ENCODE results near the gene VSIR. TPM values are rescaled to one million over a fixed set of nuclear protein-coding genes. Genes with fewer than 3 reads are reported as not detected.

Gene VSIR
- total RNA-seq, 1 donor from 2014 or later, result 2.9 TPM

- Mint-ChIP-seq H3K36me3 (ENCODE audit: low read depth, unreplicated experiment) (no peaks in the 10 kb centered on the region), H3K4me1 (ENCODE audit: low read depth, unreplicated experiment) (peaks cover 9% of the 10 kb centered on the region), H3K27ac (ENCODE audit: unreplicated experiment) (no peak overlapping the region), H3K27me3 (ENCODE audit: low read depth, unreplicated experiment) (peaks cover 52% of the 10 kb centered on the region), H3K4me3 (ENCODE audit: unreplicated experiment) (no peak overlapping the region), H3K9me3 (ENCODE audit: unreplicated experiment) (no peaks in the 10 kb centered on the region)
- Histone ChIP-seq H3K27me3 (ENCODE audit: insufficient read depth, low read length) (no peaks in the 10 kb centered on the region), H3K9me3 (ENCODE audit: insufficient read depth, low read depth, low read length) (no peaks in the 10 kb centered on the region), H4K20me1 (ENCODE audit: insufficient read depth, low read length) (no peaks in the 10 kb centered on the region), H3K9ac (ENCODE audit: low read length) (no peak overlapping the region), H2AFZ (ENCODE audit: low read depth, low read length) (no peak overlapping the region), H3K4me1 (ENCODE audit: insufficient read depth, low read length) (no peaks in the 10 kb centered on the region), H3K4me3 (ENCODE audit: insufficient read depth, low read depth, low read length) (no peak overlapping the region), H3K79me2 (ENCODE audit: insufficient read depth, low read length) (no peaks in the 10 kb centered on the region), H3K4me2 (ENCODE audit: low read length) (no peak overlapping the region), H3K27ac (ENCODE audit: low read depth, low read length) (no peak overlapping the region), H3K36me3 (ENCODE audit: insufficient read depth, low read length) (no peaks in the 10 kb centered on the region)
- FAIRE-seq, result no peak
- no peak for DNase-seq (ENCODE audit: low read depth)
- TF ChIP-seq EZH2 (IDR thresholded peaks at IDR 0.05; ENCODE audit: insufficient read depth, low read length), result no peak
These were observed 25.5 kb downstream of the VSIR start for GRCh38 chr10:71747551-71748523.

- Mint-ChIP-seq H3K4me1 (ENCODE audit: low read depth, unreplicated experiment) (peaks cover 7% of the 10 kb centered on the region), H3K27ac (ENCODE audit: unreplicated experiment) (no peak overlapping the region), H3K36me3 (ENCODE audit: low read depth, unreplicated experiment) (no peaks in the 10 kb centered on the region), H3K9me3 (ENCODE audit: unreplicated experiment) (peaks cover 4% of the 10 kb centered on the region), H3K4me3 (ENCODE audit: unreplicated experiment) (no peak overlapping the region), H3K27me3 (ENCODE audit: low read depth, unreplicated experiment) (peaks cover 54% of the 10 kb centered on the region)
- Histone ChIP-seq H3K27ac (ENCODE audit: low read depth, low read length) (no peak overlapping the region), H3K4me1 (ENCODE audit: insufficient read depth, low read length) (no peaks in the 10 kb centered on the region), H3K27me3 (ENCODE audit: insufficient read depth, low read length) (no peaks in the 10 kb centered on the region), H3K79me2 (ENCODE audit: insufficient read depth, low read length) (no peaks in the 10 kb centered on the region), H3K36me3 (ENCODE audit: insufficient read depth, low read length) (no peaks in the 10 kb centered on the region), H3K4me2 (ENCODE audit: low read length) (no peak overlapping the region), H3K9me3 (ENCODE audit: insufficient read depth, low read depth, low read length) (peaks cover 3% of the 10 kb centered on the region), H3K4me3 (ENCODE audit: insufficient read depth, low read depth, low read length) (no peak overlapping the region), H4K20me1 (ENCODE audit: insufficient read depth, low read length) (no peaks in the 10 kb centered on the region), H2AFZ (ENCODE audit: low read depth, low read length) (no peak overlapping the region), H3K9ac (ENCODE audit: low read length) (no peak overlapping the region)
- no peak for DNase-seq (ENCODE audit: low read depth)
- FAIRE-seq, result no peak
- TF ChIP-seq EZH2 (IDR thresholded peaks at IDR 0.05; ENCODE audit: insufficient read depth, low read length) (no peak), CTCF (IDR thresholded peaks at IDR 0.05; ENCODE audit: insufficient read depth, low read depth, low read length) (no peak)
These were observed 26.2 kb downstream of the VSIR start for GRCh38 chr10:71747039-71747531.

GRCh38 chr10:71746344-71747037, 26.8 kb downstream of the VSIR start:
- no peaks in the 10 kb centered on the region for H3K4me1 ChIP-seq (ENCODE audit: insufficient read depth, low read length)
- Mint-ChIP-seq H3K36me3 (ENCODE audit: low read depth, unreplicated experiment) (no peaks in the 10 kb centered on the region), H3K4me3 (ENCODE audit: unreplicated experiment) (no peak overlapping the region), H3K4me1 (ENCODE audit: low read depth, unreplicated experiment) (peaks cover 7% of the 10 kb centered on the region), H3K27me3 (ENCODE audit: low read depth, unreplicated experiment) (peaks cover 51% of the 10 kb centered on the region), H3K27ac (ENCODE audit: unreplicated experiment) (no peak overlapping the region), H3K9me3 (ENCODE audit: unreplicated experiment) (peaks cover 4% of the 10 kb centered on the region)
- H3K27ac ChIP-seq (ENCODE audit: low read depth, low read length), result no peak overlapping the region
- no peak overlapping the region for H2AFZ ChIP-seq (ENCODE audit: low read depth, low read length)
- no peaks in the 10 kb centered on the region for H3K79me2 ChIP-seq (ENCODE audit: insufficient read depth, low read length)
- H3K4me2 ChIP-seq (ENCODE audit: low read length), result no peak overlapping the region
- no peaks in the 10 kb centered on the region for H3K27me3 ChIP-seq (ENCODE audit: insufficient read depth, low read length)
- FAIRE-seq (no peak), DNase-seq (ENCODE audit: low read depth) (no peak)
- H3K36me3 ChIP-seq (ENCODE audit: insufficient read depth, low read length), result no peaks in the 10 kb centered on the region
- TF ChIP-seq CTCF (IDR thresholded peaks at IDR 0.05; ENCODE audit: insufficient read depth, low read depth, low read length) (no peak), EZH2 (IDR thresholded peaks at IDR 0.05; ENCODE audit: insufficient read depth, low read length) (no peak)
- peaks cover 3% of the 10 kb centered on the region for H3K9me3 ChIP-seq (ENCODE audit: insufficient read depth, low read depth, low read length)
- H4K20me1 ChIP-seq (ENCODE audit: insufficient read depth, low read length), result no peaks in the 10 kb centered on the region
- H3K9ac ChIP-seq (ENCODE audit: low read length), result no peak overlapping the region
- no peak overlapping the region for H3K4me3 ChIP-seq (ENCODE audit: insufficient read depth, low read depth, low read length)

Data from astrocyte (in vitro differentiated cells and primary cell).